WTC11 (cell line): ENCODE results near the gene CRACR2B.

Experiments used
- CBFB ChIP-seq: sonication (generic); formaldehyde crosslinking; IDR thresholded peaks from 2 replicates; pipeline ENCODE4 v1.8.1; 2022; ENCODE audit warnings: mild to moderate bottlenecking, low read depth, missing genetic modification reagents
- HMGA2 ChIP-seq: fragments of 250-450 bp; sonication (Bioruptor Pico); IDR thresholded peaks from 2 replicates; pipeline ENCODE4 v1.4.0; 2021; ENCODE audit warnings: mild to moderate bottlenecking, moderate library complexity
- JUN ChIP-seq: sonication (generic); formaldehyde crosslinking; IDR thresholded peaks from 2 replicates; pipeline ENCODE4 v1.8.0; 2023; ENCODE audit warnings: mild to moderate bottlenecking, missing genetic modification reagents
- NR2C2 ChIP-seq: sonication (generic); formaldehyde crosslinking; IDR thresholded peaks from 2 replicates; pipeline ENCODE4 v1.8.0; 2022; ENCODE audit warnings: mild to moderate bottlenecking, missing genetic modification reagents
- ZNF121 ChIP-seq: sonication (generic); formaldehyde crosslinking; IDR thresholded peaks from 2 replicates; pipeline ENCODE4 v1.8.0; 2023; ENCODE audit warnings: missing genetic modification reagents
- ZNF263 ChIP-seq: sonication (generic); formaldehyde crosslinking; IDR thresholded peaks from 2 replicates; pipeline ENCODE4 v1.8.1; 2022; ENCODE audit warnings: low read depth, mild to moderate bottlenecking, moderate library complexity, missing genetic modification reagents
- TF ChIP-seq, protein P1 (sequence below): fragments of 200-600 bp; IDR thresholded peaks from 2 replicates; pipeline ENCODE4 v1.8.0; 2022; ENCODE audit warnings: antibody characterized with exemption
- TF ChIP-seq, protein P2 (sequence below): sonication (generic); formaldehyde crosslinking; IDR thresholded peaks from 2 replicates; pipeline ENCODE4 v1.8.1; 2023; ENCODE audit warnings: mild to moderate bottlenecking, missing genetic modification reagents, moderate library complexity
- TF ChIP-seq, protein P3 (sequence below): sonication (generic); formaldehyde crosslinking; IDR thresholded peaks from 2 replicates; pipeline ENCODE4 v1.8.0; 2022; ENCODE audit warnings: mild to moderate bottlenecking, missing genetic modification reagents
- TF ChIP-seq, protein P4 (sequence below): sonication (generic); formaldehyde crosslinking; IDR thresholded peaks from 2 replicates; pipeline ENCODE4 v1.8.1; 2022; ENCODE audit warnings: mild to moderate bottlenecking, moderate library complexity, missing genetic modification reagents
- TF ChIP-seq, protein P5 (sequence below): sonication (generic); formaldehyde crosslinking; IDR thresholded peaks from 2 replicates; pipeline ENCODE4 v1.8.1; 2022; ENCODE audit warnings: mild to moderate bottlenecking, missing genetic modification reagents, moderate library complexity, borderline replicate concordance
- TF ChIP-seq, protein P6 (sequence below): sonication (generic); formaldehyde crosslinking; IDR thresholded peaks from 2 replicates; pipeline ENCODE4 v1.8.1; 2023; ENCODE audit warnings: mild to moderate bottlenecking, missing genetic modification reagents, moderate library complexity

DNA sequence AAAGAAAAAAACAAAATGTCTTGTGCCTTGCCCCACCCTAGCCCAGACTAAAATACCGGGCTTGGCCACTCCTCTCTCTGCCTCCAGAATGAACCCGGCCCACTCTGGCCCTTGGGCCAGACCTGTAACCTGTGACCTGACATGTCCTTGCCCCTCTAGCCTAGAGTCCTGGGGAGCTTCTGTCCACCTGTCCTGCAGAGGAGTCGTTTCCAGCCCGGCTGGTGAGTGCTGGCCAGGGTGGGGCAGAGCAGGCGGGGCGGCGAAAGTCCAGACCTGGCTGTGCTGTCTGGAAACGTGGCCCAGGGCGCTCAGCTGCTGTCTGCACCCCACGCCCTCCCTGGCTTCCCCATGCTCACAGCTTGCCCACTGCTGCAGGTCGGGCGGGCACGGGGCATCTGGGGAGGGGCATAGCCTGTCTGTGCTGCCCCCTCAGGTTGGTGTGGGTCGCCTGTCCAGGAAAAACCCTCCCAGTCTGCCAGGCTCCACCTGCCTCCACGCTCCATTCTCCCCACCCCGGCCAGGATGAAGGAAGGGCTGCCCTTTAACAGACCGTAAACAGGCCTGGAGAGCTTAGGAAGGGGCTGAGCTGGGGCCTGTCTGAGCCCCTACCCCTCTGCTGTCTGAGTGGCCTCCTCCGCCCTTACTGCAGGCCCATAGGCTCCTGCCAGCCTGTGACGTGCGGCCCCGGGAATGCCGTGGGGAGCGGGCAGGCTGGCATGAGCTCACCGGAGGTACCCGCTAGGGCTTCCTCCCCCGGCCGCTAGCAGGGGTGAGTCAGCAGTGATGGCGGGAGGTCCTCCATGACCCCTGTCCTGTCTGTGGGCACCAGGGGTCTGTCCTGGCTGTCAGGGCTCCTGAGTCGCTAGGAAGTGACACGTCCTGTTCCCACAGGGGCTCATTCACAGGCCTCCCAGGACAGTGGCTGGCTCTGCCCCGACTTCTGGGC is 6.9 kb downstream of the CRACR2B start:
- TF ChIP-seq CBFB (CRISPR knock-in tag), result no peak
- TF ChIP-seq NR2C2 (CRISPR knock-in tag), result no peak
- TF ChIP-seq, protein P1, sequence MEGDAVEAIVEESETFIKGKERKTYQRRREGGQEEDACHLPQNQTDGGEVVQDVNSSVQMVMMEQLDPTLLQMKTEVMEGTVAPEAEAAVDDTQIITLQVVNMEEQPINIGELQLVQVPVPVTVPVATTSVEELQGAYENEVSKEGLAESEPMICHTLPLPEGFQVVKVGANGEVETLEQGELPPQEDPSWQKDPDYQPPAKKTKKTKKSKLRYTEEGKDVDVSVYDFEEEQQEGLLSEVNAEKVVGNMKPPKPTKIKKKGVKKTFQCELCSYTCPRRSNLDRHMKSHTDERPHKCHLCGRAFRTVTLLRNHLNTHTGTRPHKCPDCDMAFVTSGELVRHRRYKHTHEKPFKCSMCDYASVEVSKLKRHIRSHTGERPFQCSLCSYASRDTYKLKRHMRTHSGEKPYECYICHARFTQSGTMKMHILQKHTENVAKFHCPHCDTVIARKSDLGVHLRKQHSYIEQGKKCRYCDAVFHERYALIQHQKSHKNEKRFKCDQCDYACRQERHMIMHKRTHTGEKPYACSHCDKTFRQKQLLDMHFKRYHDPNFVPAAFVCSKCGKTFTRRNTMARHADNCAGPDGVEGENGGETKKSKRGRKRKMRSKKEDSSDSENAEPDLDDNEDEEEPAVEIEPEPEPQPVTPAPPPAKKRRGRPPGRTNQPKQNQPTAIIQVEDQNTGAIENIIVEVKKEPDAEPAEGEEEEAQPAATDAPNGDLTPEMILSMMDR, result no peak
- TF ChIP-seq, protein P2, sequence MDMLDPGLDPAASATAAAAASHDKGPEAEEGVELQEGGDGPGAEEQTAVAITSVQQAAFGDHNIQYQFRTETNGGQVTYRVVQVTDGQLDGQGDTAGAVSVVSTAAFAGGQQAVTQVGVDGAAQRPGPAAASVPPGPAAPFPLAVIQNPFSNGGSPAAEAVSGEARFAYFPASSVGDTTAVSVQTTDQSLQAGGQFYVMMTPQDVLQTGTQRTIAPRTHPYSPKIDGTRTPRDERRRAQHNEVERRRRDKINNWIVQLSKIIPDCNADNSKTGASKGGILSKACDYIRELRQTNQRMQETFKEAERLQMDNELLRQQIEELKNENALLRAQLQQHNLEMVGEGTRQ (CRISPR knock-in tag), result no peak
- no peak for TF ChIP-seq ZNF263 (CRISPR knock-in tag)
- no peak for TF ChIP-seq JUN (CRISPR knock-in tag)
- TF ChIP-seq ZNF121, result no peak
- no peak for TF ChIP-seq HMGA2 (CRISPR knock-in tag)
- TF ChIP-seq, protein P3, sequence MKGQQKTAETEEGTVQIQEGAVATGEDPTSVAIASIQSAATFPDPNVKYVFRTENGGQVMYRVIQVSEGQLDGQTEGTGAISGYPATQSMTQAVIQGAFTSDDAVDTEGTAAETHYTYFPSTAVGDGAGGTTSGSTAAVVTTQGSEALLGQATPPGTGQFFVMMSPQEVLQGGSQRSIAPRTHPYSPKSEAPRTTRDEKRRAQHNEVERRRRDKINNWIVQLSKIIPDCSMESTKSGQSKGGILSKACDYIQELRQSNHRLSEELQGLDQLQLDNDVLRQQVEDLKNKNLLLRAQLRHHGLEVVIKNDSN (CRISPR knock-in tag), result no peak
- TF ChIP-seq, protein P4, sequence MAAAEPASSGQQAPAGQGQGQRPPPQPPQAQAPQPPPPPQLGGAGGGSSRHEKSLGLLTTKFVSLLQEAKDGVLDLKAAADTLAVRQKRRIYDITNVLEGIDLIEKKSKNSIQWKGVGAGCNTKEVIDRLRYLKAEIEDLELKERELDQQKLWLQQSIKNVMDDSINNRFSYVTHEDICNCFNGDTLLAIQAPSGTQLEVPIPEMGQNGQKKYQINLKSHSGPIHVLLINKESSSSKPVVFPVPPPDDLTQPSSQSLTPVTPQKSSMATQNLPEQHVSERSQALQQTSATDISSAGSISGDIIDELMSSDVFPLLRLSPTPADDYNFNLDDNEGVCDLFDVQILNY (CRISPR knock-in tag), result no peak
- TF ChIP-seq, protein P5, sequence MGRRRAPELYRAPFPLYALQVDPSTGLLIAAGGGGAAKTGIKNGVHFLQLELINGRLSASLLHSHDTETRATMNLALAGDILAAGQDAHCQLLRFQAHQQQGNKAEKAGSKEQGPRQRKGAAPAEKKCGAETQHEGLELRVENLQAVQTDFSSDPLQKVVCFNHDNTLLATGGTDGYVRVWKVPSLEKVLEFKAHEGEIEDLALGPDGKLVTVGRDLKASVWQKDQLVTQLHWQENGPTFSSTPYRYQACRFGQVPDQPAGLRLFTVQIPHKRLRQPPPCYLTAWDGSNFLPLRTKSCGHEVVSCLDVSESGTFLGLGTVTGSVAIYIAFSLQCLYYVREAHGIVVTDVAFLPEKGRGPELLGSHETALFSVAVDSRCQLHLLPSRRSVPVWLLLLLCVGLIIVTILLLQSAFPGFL (CRISPR knock-in tag), result no peak
- TF ChIP-seq, protein P6, sequence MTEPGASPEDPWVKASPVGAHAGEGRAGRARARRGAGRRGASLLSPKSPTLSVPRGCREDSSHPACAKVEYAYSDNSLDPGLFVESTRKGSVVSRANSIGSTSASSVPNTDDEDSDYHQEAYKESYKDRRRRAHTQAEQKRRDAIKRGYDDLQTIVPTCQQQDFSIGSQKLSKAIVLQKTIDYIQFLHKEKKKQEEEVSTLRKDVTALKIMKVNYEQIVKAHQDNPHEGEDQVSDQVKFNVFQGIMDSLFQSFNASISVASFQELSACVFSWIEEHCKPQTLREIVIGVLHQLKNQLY (CRISPR knock-in tag), result no peak
